HG02870 (cell line): ENCODE measurements around the gene RAC2.

Experiments
- ATAC-seq: cut with Tn5 transposase; IDR thresholded peaks from one replicate; pipeline ENCODE4 v1.9.1; 2021; ENCODE audit warnings: mild to moderate bottlenecking, moderate library complexity; ENCODE audit not compliant: unreplicated experiment

The RAC2 gene

DNA sequence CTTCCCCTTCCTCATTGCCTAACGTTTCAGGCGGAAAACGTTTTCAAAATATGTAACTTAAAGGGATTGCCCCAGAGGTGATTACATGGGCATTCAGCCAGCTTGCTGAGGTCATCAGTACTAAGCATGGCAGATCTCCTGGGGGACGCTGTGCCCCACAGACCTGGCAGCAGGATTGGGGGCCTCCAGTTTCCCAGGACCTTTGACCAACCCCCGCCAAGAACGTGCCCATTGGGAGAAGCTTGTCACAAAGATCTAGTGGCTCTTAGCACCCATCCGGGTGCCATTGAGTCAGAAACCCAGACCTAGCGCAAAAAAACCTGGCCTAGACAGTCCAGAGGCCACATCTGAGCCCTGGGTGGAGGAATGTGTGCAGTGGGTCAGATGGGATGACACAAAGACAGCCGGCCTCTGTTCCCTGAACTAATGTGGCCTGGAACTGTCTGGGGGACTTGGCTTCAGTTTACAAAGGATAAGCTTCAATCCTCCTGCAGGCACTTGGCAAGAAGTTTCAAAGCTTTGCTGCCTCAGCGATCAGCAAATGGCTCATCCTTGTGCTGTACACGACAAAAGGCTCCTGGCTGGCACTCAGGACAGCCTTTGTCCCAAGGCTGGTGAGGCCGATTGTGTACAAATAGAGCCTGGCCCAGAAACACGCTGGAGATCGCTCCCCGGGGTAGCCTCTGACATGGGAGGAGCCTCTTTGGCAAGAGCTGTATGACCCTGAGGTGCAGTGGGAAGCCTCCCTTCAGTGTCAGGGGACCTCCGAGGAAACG, 65.5 kb downstream of the RAC2 start:
- ATAC-seq = no peak

- no peak for ATAC-seq
Observed at GRCh38 chr22:37177755-37178154, 66.3 kb downstream of the RAC2 start.

- ATAC-seq = no peak
Observed at GRCh38 chr22:37177221-37177620, 66.8 kb downstream of the RAC2 start.

DNA sequence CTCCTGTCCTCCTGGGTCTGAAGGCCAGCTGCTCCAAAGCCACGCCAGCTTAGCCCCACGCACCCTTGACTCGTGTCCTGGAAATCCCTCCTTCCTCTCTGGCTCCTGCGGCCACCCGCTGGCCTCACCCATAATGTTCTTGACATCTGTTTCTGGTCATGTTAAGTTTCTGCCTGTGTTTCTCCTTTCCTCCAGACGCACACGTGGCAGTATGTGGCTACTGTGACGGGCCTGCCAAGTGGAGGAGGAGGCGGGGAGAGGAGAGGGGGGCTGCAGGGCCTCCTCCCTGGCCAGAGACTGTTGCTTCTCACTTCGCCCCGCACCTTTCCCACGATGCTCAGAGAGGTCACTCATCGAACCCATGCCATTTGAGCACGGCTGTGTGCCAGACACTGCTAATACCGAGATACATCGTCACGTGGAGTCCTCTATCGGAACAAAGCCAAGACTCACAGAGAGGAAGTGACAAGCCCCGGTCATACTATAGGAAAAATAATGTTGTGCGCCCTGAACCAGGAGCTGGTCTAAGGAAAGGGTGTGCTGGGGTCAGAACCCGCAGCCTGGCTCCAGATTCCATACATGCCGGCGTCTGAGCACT, 67.5 kb downstream of the RAC2 start:
- no peak for ATAC-seq

DNA sequence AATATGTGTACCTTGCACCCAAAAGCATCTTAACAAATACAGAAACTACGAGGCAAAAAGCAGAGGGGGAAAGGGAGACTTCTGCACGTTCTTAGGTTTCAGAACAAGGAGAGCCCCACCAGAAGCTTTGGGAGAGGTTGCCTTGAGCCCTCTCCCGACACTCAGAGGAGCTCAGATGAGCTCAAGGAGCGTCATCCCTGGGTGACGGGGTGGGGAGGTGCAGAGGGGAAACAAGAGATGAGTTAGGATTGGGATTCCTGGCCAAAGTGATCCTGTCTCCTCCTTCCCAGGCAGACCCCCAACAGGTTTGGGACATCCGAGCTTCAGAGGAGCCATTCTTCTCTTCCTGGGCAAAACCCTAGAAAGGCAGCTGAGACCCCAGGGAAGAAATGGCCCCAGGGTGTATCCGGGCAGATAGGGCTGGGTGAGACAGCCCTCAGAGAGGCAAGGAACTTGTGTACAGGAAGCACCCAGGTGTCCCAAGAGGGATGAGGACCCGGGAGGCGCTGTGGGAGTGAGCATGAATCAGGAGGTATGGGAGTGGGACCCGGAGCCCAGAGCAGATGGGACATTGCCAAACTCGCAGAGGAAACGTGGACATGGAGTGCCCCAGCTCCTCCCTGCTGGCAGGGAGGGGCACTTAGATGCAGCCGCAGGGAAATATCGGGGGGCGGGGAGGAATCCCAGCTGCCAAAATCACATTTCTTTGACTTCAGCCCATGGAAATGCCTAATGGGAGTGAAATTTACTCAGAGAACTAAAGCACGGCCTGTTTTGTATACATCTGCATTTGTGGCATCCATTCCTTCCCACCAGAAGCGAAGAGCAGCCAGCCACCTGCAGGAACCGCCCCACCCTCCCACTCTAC, 68.4 kb downstream of the RAC2 start:
- ATAC-seq = no peak
